Stomach (tissue), 4 donors: Measurements from ENCODE around the gene LRRC27.

Source experiments
- CTCF ChIP-seq, 7 experiments: fragments of 450-650 bp in 4 of 7; fragments of 200-600 bp in 3 of 7; sonication (generic) in 3 of 7; IDR thresholded peaks; one replicate each; pipeline ENCODE4 v1.5.1; 2016 to 2019; ENCODE audit warnings: antibody characterized with exemption in 7 of 7, control low read depth in 2 of 7, mild to moderate bottlenecking in 1 of 7
- POLR2A ChIP-seq, 4 donors: fragments of 450-650 bp; IDR thresholded peaks; one replicate each; pipeline ENCODE4 v1.6.1; 2016; ENCODE audit warnings: antibody characterized with exemption in 4 of 4, control low read depth in 2 of 4, mild to moderate bottlenecking in 1 of 4, moderate library complexity in 1 of 4

DNA sequence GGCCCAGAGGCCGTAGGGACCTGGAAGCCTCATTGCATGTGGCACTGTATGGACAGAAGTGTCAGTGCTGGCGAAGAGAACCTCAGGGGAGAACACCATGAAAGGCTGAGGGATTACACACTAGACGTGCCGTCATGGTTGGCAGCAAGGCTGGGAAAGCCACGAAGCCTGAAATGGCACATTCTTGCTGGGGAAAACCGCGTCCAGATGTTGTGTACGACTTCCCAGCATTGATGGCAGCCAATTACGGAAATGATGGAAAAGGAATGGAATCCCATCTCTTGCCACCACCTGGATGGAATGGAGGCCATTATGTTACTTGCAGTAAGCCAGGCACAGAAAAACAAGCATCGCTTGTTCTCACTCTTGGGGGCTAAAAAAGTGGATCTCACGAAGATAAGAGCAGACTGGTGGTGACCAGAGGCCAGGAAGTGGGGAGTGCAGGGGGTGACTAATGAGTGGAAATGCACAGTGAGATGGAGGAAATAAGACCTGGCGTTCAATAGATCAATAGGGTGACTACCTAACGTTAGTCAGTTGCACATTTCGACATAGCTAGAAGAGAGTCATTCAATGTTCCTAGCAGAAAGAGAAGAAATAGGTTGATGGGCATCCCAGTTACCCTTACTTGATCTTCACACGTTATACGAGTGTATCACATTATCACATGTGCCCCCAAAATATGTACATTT, 50.4 kb downstream of the LRRC27 start:
- TF ChIP-seq CTCF (IDR thresholded peaks at IDR 0.05), result no peak
- no peak for TF ChIP-seq POLR2A (IDR thresholded peaks at IDR 0.05)
